Pancreas (tissue), 10 donors: ENCODE measurements around the gene NR2E3. TPM values are rescaled to one million over a fixed set of nuclear protein-coding genes. Genes with fewer than 3 reads are reported as not detected.
A peak's percentile ranks its signal among the peaks of the same experiment; 100 is the strongest.

ENCODE experiments used
- ATAC-seq, 4 donors: fragments of 200-7000 bp; cut with Tn5 transposase; one replicate each; pipeline versions ENCODE4 v1.8.0 to v1.9.1; 2020; ENCODE audit warnings: mild to moderate bottlenecking in 4 of 4, moderate library complexity in 4 of 4
- DNase-seq, 6 donors: peaks; one replicate each; pipeline ENCODE4 v3.0.0-alpha.2; 2020
- FAIRE-seq: peaks from 2 replicates; lab custom pipeline; 2012; peaks lifted over from hg19 to GRCh38; lab: Jason Lieb, UNC
- H3K27ac ChIP-seq, 4 donors: fragments of 200-600 bp; sonication (generic); 1 replicate in 3 of 4; 2 replicates in 1 of 4; pipeline versions ENCODE4 v1.5.0 to v1.8.0; 2020
- H3K27me3 ChIP-seq, 4 donors: fragments of 200-600 bp; one replicate each; pipeline ENCODE4 v1.8.0; 2021
- H3K36me3 ChIP-seq, 3 donors: fragments of 200-600 bp; sonication (generic) in 1 of 3; one replicate each; pipeline versions ENCODE4 v1.5.0 to v1.8.0; 2020 to 2021
- H3K4me1 ChIP-seq, 3 donors: fragments of 200-600 bp; one replicate each; pipeline ENCODE4 v1.8.0; 2021
- H3K4me3 ChIP-seq, 4 donors: fragments of 200-600 bp; sonication (generic) in 2 of 4; one replicate each; pipeline versions ENCODE4 v1.5.0 to v1.8.0; 2020 to 2021
- H3K9me3 ChIP-seq, 4 donors: fragments of 200-600 bp; one replicate each; pipeline ENCODE4 v1.8.0; 2021
- WGBS, 2 donors: extraction: QIAGEN DNeasy Blood & Tissue Kit; methylation state at CpG; one replicate each; pipeline ENCODE4 v1.1.7; 2013; 5-methylcytosine and 5-hydroxymethylcytosine counted together
- intact Hi-C, 3 donors: fragments of 100-400 bp; cut with DNase I; formaldehyde crosslinking; loops; one replicate each; pipeline versions ENCODE4 v1.11.1 to v1.14.2; 2022
- polyA plus RNA-seq, 2 donors: library from polyadenylated mRNA; stranded (reverse); fragments of 200-250 nt; gene quantifications; one replicate each; pipeline ENCODE4 v1.2.3, GENCODE V29; 2013
- total RNA-seq, 6 donors: library from RNA; stranded (reverse); fragmentation: NEBNext Ultra II Directional in 4 of 6; extraction: Animal tissue kit (Norgen Biotek cat#: 25700) in 4 of 6; gene quantifications; one replicate each; pipeline versions ENCODE4 v1.2.1 to v1.2.4, GENCODE V29; 2021 to 2023
- TF ChIP-seq, protein P1 (sequence below), 4 donors: fragments of 200-600 bp; sonication (generic) in 3 of 4; IDR thresholded peaks; one replicate each; pipeline versions ENCODE4 v1.5.0 to v1.8.0; 2021; ENCODE audit warnings: antibody characterized with exemption in 4 of 4
- donor health status: healthy with polysubstance abuse.
- donor health status: DM: no; HTN: no; CAD: no; lungs with moderate emphysema.
- donor health status: DM: no; HTN: no; CAD: no.
- donor health status: control.
- donor health status: control.
- donor health status: Bipolar disorder and iron deficiency.
- donor health status: DM: yes; HTN: yes; CAD: no.
- donor health status: DM: no; HTN: no; CAD: no.
- donor health status: DM: no; HTN: no; CAD: no.
- donor health status: DM: yes; HTN: yes; CAD: no.

Gene NR2E3
- total and polyA plus RNA-seq, 8 donors: 0.19 to 0.80 (median 0.41) TPM; not detected in 1

DNA sequence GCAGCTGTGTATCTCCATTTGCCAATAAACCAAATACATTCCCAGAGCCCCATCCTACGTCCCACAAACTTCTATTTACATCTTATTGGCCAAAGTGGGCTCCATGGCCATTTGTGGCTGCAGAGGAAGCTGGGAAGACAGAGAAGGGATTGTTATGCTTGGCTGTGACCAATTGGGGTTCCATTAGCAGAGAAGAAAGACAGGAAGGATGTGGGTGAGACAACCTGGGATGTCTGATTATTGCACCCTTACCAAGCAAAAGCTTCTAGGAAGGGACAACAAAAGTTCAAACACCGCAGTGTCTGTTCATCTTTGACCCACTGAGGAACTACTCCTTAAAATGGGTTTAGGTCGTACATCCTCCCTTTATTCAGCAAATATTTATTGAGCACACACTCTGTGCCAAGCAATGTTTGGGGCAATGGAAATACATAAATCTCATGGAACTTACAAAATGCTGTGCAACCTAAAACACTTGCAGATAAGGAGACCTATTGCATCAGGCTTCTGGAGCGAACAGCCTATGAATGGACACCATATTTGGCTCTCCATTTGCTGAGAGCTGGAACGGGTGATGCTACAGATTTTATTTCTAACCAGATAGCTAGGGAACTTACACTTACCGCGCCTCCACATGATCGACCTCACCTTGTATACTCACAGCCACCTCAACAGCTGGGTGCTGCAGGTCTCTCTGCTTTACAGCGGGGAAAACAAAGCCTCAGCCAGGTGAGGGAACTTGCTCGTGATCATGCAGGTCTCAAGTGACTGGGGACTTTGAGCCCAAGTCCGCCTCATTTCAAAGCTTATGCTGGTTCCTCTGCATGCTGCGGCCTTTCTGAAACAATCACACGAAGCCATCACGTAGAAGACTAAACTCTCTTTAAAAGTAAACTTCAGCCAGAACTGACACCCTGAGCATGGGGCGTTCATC is 21.4 kb upstream of the NR2E3 start:
- WGBS, 2 donors: 66 to 78% methylated on average over 15 of the region's 15 CpGs
- no peak for DNase-seq

DNA sequence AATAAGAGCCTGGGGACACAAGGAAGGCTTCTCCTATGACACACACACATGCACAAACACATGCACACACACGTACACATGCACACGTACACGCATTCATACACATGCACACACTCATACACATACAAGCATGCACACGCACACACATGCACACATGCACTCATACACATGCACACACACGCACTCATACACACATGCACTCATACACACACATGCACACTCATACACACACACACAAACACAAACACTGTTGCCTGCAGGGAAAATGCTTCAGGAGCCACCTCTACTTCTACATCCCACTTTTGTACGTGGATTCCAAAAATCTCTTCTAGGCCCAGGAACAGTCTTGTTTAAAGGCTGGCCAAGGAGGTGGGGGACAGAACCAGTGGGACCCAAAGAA is 20.7 kb upstream of the NR2E3 start:
- H3K27ac ChIP-seq: peak overlapping the region in 1 of 4 donors; percentile 66
- no peaks in the 10 kb centered on the region for H3K4me1 ChIP-seq
- H3K4me3 ChIP-seq: no peak overlapping the region
- TF ChIP-seq, protein P1, sequence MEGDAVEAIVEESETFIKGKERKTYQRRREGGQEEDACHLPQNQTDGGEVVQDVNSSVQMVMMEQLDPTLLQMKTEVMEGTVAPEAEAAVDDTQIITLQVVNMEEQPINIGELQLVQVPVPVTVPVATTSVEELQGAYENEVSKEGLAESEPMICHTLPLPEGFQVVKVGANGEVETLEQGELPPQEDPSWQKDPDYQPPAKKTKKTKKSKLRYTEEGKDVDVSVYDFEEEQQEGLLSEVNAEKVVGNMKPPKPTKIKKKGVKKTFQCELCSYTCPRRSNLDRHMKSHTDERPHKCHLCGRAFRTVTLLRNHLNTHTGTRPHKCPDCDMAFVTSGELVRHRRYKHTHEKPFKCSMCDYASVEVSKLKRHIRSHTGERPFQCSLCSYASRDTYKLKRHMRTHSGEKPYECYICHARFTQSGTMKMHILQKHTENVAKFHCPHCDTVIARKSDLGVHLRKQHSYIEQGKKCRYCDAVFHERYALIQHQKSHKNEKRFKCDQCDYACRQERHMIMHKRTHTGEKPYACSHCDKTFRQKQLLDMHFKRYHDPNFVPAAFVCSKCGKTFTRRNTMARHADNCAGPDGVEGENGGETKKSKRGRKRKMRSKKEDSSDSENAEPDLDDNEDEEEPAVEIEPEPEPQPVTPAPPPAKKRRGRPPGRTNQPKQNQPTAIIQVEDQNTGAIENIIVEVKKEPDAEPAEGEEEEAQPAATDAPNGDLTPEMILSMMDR (IDR thresholded peaks at IDR 0.05): no peak
- no peak for FAIRE-seq
- intact Hi-C loops: no loop called here
- no peak for DNase-seq
- H3K9me3 ChIP-seq: no peaks in the 10 kb centered on the region
- no peak for ATAC-seq
- WGBS, 2 donors: 65 to 91% methylated on average over 6 of the region's 6 CpGs
- no peaks in the 10 kb centered on the region for H3K27me3 ChIP-seq
- H3K36me3 ChIP-seq: no peaks in the 10 kb centered on the region

More for the DNA sequence above, 21.4 kb upstream of the NR2E3 start:
- Histone ChIP-seq H3K4me3 (no peak overlapping the region), H3K27ac (no peak overlapping the region), H3K36me3 (no peaks in the 10 kb centered on the region), H3K27me3 (no peaks in the 10 kb centered on the region), H3K9me3 (no peaks in the 10 kb centered on the region), H3K4me1 (no peaks in the 10 kb centered on the region)
- intact Hi-C loops: no loop called here
- TF ChIP-seq, protein P1 (IDR thresholded peaks at IDR 0.05): no peak
- FAIRE-seq: no peak
- no peak for ATAC-seq

DNA sequence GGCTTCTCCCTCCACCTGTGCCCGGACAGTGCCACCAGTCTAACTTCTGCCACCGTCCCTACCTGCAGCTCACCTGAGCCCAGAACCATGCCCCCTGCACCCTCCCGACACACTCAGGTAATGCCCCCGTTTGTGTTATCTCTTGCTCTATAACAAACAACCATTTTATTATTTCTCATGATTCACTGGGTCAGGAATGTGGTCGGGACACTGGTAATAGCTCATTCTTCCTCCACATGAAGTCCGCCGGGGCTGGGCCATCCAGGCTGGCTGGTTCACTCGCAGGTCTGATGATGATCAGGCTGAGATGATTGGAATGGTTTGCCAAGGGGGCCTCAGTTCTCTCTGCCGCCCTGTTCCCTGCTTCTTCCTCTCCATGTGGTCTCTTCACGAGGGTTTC is 20.3 kb upstream of the NR2E3 start:
- TF ChIP-seq, protein P1 (IDR thresholded peaks at IDR 0.05): no peak
- FAIRE-seq: no peak
- Histone ChIP-seq H3K9me3 (no peaks in the 10 kb centered on the region), H3K27ac (peak overlapping the region in 2 of 4 donors; percentile 50 to 66), H3K27me3 (no peaks in the 10 kb centered on the region), H3K36me3 (no peaks in the 10 kb centered on the region), H3K4me3 (no peak overlapping the region), H3K4me1 (no peaks in the 10 kb centered on the region)
- peak; percentile 38 to 86 (median 78) for ATAC-seq
- intact Hi-C loops: no loop called here
- peak in 1 of 6 donors; percentile 37 for DNase-seq
- WGBS, 2 donors: 46 to 54% methylated on average over 10 of the region's 10 CpGs

DNA sequence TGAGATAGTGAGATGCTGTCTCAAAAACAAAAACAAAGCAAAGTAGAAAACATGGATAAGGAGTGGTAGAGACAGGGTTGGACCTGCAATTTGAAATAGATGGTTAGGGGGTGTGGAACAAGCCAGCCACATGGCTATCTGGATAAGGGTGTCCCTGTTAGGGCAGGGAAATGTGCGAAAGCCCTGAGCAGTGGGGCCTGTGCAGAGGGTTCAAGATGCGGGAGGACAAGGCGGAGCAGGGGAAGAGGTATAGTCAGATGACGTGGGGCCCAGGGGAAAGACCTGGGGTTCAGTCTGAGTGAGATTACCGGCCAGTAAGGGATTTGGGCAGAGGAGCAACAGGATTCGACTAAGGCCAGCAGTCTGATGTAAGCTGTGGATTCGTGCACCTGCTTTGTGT is 18.4 kb upstream of the NR2E3 start:
- H3K9me3 ChIP-seq: no peaks in the 10 kb centered on the region
- H3K4me1 ChIP-seq: no peaks in the 10 kb centered on the region
- H3K27me3 ChIP-seq: no peaks in the 10 kb centered on the region
- ATAC-seq: no peak
- TF ChIP-seq, protein P1 (IDR thresholded peaks at IDR 0.05): no peak
- intact Hi-C loops: no loop called here
- peak overlapping the region in 1 of 4 donors; percentile 66 for H3K27ac ChIP-seq
- H3K36me3 ChIP-seq: no peaks in the 10 kb centered on the region
- peak in 1 of 6 donors; percentile 34 for DNase-seq
- no peak overlapping the region for H3K4me3 ChIP-seq
- FAIRE-seq: no peak
- WGBS, 2 donors: 70 to 84% methylated on average over 7 of the region's 7 CpGs

DNA sequence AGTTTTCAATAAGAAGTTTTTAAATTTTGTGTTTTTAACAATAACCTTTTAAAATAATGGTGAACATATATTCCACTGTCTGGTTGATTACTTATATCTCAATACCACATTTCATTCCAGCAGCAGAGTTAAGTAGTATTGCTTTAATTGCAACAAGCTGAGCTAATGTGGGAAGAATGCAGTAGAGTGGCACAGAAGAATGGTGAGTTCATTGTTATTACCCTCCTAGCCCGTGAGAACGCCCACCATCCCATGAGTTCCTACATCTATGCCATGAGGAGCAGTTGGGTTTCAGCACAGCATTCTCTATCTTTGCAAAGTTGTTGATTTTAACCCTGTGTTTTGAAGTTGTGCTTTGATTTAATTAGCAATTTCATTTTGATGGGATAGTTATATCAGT is 17.8 kb upstream of the NR2E3 start:
- ATAC-seq: peak in 3 of 4 donors; percentile 45 to 79 (median 76)
- TF ChIP-seq, protein P1 (IDR thresholded peaks at IDR 0.05): no peak

More for the DNA sequence above, 17.8 kb upstream of the NR2E3 start:
- DNase-seq: no peak
- WGBS, 2 donors: 21 to 23% methylated on average over 2 of the region's 2 CpGs
- Histone ChIP-seq H3K27me3 (no peaks in the 10 kb centered on the region), H3K4me1 (no peaks in the 10 kb centered on the region), H3K27ac (no peak overlapping the region), H3K4me3 (no peak overlapping the region), H3K9me3 (no peaks in the 10 kb centered on the region), H3K36me3 (no peaks in the 10 kb centered on the region)
- no peak for FAIRE-seq
- intact Hi-C loops: no loop called here
